NCI-H345 treated with DMSO at 0.1 percent for 48 hours (cell line): ENCODE measurements around the gene CD300H.
A peak's percentile ranks its signal among the peaks of the same experiment; 100 is the strongest.

ENCODE experiments used
- DNase-seq: peaks from one replicate; lab custom pipeline; 2025; ENCODE audit not compliant: unreplicated experiment; lab: John Stamatoyannopoulos, UW

The CD300H gene

DNA sequence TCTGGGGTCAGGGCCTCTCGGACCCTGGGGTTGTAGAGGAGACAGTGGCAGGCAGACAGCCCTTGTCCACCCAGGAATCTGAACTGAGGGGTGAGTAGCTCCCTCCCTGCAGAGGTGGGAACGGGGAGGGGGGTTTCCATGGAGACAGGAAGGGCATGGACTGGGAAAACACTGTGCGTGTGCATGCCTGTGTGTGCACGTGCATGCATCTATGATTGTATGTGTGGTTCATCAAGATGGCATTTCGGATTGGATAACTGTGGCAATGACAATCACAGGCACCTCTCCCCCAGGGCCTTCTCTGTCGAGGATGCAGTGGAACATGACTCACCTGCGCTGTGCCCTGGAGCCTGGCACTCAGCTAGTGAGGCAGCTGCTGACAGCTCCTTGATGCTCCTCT is 15.3 kb downstream of the CD300H start:
- no peak for DNase-seq

DNA sequence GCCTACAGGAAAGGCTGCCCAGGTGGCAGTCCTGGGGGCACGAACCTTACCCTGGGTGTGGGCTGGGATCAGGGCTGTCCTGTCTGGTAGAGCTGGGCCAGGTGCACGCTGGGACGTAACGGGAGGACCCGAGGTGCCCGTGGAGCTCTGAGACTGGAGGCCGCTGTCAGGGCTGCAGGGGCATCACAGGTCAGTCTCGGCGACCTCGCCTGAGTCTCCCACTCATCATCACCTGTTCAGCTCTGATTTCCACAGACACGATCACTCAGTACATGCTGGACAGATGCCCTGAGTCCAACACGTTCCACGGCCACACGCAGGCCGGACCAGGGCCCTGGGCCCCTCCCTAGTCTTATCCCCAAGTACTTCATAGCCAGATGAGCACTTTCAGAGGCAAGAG is 16.7 kb downstream of the CD300H start:
- DNase-seq: no peak

DNA sequence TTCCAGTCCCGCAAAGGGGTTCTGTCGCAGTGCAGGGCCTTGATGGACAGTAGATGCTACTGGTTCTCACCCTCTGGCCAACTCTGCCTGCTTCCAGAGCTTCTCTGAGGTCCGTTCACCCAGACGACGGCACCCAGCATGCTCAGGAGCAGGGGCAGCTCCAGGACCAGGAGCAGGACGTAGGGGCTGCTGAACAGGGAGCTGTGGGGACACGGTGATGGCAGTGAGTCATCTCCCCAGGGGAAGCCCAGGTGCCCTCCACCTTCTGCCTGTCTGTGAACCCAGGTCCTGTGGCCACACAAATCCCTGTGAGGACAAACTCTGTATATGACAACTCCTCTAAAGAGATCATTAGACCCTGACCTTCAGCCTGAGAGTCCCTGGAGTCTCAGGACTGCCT is 18.0 kb downstream of the CD300H start:
- DNase-seq: no peak

DNA sequence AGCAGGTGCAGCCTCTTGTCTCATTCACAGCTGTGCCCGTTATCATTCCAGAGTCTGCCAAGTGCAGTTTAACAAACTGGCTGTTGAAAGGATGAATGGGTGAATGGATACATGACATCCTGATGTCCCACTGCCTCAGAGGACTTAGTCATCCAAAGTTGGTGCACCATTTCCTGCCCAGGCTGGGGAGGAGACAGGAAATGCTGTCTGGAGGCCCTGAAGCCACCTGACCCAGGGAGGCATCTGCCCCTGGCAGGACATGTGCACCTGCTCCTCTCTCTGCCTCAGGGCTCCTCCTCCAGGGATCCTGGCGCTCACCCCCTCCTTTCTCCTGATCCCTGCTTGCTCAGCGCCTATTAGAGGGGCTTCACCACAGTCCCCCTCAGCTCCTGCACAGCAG is 19.6 kb downstream of the CD300H start:
- peak; percentile 19 for DNase-seq

DNA sequence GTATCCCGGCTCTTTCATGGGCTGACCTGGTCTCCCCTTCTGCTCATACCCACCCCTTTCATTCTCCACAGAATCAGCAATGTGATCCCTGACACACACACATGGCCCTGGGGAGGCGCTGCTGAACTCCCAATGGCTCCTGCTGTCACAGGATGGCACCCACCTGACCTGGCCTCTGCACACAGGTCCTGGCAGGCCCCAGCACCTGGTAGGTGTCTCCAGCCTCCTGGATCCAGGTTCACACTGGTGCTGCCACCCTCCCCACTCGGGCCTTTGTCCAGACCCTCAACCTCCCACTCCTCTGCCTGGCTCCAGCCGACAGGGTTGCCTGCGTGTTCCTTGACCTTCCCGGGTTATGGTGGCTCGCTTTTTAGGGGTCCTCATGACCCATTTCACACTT is 20.0 kb downstream of the CD300H start:
- no peak for DNase-seq

DNA sequence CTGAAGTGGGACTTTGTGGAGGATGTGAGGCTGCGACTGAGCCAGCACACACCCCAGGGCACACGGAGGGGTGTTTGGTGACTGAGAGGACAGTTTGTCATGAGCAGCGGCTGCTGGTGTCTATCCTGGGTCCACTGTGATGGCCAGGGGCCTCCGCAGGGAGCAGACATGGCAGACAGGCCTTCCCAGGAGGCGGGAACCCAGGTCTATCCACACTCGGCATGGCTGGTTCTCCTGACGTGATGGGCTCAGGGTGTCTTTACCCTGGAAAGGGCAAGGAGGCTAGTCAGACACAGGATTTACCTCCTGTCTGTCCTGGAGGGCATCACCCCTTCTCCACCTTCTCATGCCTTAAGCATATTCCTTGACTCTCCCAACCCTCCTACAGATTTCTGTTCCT is 20.7 kb downstream of the CD300H start:
- no peak for DNase-seq

DNA sequence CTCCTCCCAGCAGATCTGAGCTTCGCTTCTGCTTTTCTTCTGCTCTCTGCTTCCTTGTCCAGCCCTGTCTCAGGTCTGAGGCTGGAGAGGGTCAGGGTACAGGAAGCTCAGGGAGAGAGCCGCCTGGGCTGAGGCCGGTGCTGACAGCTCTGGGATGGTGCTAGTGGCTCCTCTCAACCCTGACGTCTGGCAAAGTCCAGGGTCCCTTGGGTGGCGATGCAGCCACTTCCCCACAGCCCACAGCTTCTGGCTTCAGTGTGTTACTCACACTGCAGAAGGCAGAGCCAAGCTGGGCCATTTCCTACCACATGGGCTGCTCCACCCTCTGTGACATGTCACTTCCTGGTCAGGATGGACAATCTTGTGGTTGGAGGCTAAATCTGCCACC is 21.5 kb downstream of the CD300H start, which contains the start of gene CD300C:
Gene CD300C (minus strand): TSS at position 273 of the 388 bp plus-strand sequence. CDS start 333 bp downstream, outside the sequence.
- DNase-seq: no peak

DNA sequence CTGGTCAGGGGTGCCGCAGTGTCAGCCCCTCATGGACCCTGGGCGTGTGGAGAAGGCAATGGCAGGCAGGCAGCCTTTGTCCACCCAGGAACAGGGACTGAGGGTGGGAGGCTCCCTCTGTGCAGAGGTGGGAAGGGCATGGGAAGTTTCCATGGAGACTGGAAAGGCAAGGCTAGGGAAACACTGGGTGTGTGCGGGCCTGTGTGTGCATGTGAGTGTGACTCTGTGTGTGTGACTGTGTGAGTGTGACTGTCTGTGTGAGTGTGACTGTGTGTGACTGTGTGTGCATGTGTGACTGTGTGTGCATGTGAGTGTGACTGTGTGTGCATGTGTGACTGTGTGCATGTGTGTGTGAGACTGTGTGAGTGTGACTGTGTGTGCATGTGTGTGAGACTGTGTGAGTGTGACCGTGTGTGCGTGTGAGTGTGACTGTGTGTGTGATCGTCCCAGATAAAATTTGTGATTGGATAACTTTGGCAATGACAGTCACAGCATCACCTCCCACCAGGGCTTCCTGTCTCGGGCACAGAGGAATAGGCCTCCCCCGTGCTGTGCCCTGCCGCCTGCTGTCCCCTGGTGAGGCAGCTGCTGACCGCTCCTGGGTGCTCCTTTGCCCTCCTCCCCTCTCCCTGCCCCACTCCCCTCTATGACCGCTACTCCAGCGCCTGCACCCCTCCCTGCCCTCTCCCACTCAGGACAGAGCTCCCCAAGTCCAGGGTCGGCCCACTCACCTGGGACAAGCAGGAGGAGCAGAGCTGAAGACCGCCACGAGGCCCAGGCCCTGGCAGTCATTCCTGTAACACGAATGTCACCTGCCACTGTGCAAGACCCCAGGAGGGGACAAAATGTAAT is 22.1 kb downstream of the CD300H start:
- DNase-seq: no peak

DNA sequence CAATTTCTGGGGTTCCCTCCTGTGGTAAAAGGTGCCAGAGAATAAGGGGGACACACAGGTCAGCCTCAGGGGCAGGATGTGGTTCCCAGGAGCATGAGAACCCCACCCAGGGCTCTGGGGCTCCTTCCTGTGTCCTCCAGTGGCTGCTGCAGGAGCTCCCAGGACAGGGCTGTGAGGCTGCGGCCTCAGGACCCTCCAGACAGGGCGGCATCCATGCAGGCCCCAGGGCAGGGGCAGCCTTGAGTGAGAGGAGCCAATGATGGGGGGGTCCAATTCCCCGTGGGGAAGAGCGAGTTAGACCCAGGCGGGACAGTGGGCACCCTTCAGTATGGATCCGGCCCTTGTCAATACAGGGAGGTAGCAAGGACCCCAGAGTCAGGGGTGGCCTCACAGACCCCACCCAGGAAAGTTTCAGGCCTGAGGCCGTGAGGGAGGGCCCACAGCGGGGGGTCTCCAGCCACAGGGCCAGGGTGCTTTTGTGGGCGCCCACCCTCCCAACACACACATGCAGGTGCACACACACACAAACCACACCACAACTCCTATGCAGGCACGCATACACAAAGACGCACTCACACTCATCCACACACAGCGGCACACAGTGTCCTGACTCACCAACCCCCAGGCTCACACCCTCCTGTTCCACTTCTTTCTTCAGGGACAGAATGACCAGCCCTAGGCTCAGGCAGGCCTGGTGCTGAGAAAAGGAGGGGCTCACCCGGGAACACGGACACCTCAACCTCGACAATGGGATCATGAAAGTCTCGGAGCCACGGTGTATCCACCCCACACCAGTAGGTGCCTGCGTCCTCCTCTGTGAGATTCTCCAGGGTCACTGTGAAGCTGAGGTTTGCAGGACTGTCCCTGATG is 23.2 kb downstream of the CD300H start:
- DNase-seq: no peak

DNA sequence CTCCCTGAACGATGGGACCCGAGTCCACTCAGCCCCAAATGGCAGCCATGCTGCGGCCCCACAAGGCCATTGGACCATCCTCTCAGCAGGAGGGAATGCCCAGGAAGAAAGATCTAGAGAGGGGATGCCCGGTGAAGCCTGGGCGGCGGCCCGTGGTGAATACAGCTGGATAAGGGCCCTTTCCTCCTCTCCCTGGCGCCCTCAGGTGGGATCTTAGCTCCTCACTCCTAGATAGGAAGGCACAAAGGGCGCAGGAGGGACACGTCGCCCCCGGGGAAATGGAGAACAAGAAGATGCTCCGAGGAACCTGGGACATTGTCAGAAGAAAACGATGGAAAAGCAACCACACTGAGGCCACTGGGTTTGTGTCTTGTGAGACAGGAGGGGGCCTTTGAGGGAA is 23.9 kb downstream of the CD300H start:
- no peak for DNase-seq

DNA sequence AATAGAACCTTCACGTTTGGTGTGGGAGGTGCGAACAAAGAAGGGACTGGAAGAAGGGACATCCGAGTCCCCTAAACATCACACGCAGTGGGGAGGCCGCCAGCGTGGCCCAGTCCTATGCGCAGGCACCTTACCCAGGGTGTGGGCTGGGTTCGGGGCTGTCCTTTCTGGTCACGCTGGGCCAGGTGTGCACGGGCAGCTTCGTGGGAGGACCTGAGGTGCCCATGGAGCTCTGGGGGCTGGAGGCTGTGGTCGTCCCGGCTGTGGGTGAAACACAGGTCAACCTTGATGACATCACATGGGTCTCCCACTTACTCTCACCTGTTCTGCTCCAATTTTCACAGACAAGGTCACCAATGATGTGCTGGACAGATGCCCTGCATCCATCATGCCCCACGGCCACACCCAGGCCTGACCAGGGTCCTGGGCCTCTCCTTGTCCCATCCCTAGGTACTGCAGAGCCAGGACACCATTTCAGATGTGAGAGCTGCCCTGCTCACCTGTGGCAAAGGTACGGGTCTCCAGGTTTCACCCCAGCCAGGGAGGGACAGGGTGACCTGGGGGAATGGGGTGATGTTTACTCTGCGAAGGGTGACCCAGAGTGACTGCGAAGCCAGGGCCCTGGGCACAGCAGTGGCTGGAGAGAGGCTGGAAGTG is 24.5 kb downstream of the CD300H start:
- DNase-seq: no peak

DNA sequence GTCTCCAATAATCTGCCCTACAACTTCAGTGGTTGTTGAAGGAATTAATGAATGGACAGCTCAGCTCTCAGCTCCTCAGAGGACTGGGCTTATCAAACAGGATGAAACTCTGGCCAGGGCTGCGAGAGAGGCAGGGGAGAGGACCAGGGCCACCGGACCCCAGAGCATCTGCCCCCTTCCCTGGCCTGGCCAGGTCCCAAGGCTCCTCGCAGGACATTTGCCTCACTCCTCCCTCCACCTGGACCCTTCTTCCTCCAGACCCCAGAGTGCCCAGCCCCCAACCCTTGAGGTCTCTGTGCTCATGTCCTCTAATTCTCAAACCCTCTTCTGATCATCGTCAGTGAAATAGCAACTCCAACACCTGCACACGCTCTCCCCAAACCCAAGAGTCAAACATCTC is 25.1 kb downstream of the CD300H start:
- no peak for DNase-seq

DNA sequence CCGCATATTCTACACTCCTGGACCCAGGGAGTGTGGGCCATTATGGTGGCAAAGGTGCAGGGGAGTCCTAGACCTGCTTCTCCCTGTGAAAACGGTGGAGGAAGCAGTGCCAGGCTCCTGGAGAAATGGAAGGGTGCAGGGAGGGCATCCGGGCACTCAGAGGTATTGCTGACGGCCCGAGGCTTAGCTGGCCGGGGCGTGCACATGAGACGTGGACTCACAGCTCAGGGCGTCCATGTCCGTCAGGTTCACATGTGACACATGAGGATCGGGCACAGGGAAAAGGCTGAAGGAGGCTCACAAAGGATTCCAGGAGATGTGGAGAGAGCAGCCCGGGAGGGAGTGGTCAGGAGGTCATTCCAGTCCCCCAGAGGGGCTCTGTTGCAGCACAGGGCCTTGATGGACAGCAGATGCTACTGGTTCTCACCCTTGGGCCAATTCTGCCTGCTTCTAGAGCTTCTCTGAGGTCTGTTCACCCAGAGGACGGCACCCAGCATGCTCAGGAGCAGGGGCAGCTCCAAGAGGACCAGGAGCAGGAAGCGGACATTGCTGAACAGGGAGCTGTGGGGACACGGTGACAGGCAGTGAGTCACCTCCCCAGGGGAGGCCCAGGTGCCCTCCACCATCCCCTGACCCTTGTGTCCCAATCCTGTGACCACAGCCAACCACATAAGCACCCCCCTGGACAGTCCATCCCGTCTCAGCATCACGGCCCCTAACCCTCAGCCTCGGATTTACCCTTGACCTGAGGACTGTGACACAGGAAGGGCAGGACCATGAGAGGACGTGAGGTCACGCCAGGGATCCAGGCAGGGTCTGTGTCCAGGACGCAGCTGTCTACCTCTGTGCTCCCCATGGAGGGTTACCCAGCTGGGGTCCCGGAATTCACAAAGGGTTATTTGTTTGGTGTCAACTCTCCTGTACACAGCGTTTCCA is 25.9 kb downstream of the CD300H start:
- no peak for DNase-seq

DNA sequence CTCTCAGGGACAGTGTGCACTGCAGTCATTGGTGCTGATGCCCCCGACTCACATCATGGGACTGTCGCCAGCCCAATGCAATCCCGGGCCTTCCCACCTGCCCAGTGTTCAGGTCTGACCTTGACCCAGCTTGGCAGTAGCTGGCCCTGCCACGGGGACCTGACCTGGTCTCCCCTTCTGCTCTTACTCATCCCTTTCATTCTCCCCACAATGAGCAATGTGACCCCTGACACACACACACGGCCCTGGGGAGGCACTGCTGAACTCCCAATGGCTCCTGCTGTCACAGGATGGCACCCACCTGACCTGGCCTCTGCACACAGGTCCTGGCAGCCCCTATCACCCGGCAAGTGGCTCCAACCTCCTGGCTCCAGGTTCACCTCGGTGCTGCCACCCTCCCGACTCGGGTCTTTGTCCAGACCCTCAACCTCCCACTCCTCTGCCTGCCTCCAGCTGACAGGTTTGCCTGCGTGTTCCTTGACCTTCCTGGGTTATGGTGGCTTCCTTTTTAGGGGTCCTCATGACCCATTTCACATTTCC is 28.0 kb downstream of the CD300H start:
- no peak for DNase-seq

DNA sequence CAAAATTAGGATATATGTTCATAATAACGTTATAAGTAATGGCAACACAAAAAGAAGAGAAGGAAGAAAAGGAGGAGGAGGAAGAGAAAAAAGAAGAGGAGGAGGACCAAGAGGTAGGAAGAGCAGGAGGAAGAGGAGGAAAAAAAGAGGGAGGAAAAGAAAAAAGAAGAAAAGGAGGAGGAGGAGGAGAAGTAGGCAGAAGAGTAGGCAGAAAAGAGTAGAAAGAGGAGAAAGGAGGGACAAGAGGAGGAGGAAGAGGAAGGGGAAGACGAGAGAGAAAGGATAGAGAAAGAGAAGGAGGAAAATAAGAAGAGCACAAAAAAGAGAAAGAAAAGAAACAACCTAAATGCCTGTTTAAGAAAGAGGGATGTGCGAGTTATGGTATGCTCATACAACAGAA is 30.4 kb downstream of the CD300H start:
- no peak for DNase-seq

DNA sequence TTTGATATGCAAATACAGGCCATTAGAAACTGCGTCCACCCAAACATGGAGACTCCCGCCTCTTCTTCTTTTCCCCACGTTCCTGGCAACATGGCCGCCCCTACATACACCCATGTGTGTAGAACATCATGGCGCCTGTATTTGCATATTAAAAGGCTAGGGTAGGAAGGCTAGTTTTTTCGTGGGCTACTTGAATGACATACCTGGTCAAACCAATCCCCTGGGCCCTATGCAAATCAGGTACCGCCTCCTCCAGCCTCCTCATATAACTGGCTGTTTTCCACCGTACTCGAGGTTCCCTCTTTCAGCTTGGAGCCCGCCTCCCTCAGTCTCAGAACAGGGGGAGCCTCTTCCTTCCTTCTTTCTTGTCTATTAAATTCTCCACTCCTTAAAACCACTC is 35.2 kb downstream of the CD300H start:
- no peak for DNase-seq

DNA sequence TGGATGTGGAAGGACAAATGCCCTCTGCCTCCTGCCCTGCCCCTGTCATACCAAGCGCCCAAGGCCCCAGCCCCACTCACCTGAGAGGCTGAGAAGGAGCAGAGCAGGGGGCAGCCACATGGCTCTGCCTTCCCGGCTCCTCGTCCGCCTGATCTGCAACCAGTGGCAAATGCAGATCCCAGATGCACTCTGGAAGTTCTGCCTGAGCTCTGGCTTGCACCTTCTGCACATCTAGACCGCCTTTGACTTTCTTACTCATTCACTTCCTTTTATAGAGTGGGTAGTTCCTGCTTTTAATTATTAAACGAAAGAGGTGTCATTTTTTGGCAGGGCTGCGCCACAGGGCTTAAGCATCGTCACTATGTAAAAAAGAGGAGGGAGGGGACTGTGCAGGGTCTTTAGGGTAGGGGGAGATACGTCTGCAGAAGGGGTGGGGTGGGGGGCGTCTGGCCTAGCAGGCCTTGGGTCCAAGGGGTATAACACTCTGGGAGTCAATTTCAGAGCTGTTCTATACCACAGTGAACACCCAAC is 36.0 kb downstream of the CD300H start, which contains the start of gene CD300LB:
Gene CD300LB (minus strand): TSS at position 245 of the 531 bp plus-strand sequence. CDS start 125 bp downstream, at position 120.
- DNase-seq: no peak

DNA sequence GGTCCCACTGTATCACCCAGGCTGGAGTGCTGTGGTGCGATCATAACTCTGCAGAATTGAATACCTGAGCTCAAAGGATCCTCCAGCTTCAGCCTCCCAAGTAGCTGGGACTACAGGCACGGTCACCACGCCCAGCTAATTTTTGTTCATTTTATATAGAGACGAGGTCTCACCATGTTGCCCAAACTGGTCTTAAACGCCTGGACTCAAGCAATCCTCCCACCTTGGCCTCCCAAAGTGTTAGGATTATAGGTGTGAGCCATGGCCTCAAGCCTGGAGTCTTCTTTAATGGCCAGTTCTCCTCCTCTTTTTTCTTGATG is 36.5 kb downstream of the CD300H start:
- DNase-seq: no peak

DNA sequence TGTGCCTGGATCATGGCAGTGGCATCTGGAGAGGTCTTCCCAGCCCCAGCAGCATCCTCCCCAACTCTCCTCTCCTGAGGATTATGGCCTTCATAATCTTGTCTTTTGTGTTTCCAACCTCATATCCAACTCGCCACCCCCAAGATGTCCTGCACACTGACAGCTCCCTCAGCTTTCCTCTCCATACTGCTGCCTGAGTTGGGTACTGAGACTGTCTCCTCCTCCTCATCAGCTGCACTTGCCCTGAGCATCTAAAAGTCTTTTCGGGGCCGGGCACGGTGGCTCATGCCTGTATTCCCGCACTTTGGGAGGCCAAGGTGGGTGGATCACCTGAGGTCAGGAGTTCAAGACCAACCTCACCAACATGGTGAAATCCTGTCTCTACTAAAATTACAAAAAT is 38.1 kb downstream of the CD300H start:
- no peak for DNase-seq
